Measurements from ENCODE around the gene DYNLRB1.

GRCh38 chr20:34579191-34579978 lies 63.2 kb downstream of the DYNLRB1 start:
- TF ChIP-seq CTCF (IDR thresholded peaks at IDR 0.05) (peak; percentile 23 to 68 (median 54)), POLR2A (IDR thresholded peaks at IDR 0.05) (no peak)
